Body of pancreas (tissue), 4 donors: ENCODE measurements around the gene LGR4.

Source experiments
- CTCF ChIP-seq, 7 experiments: fragments of 450-650 bp in 4 of 7; fragments of 200-600 bp in 3 of 7; sonication (generic) in 3 of 7; IDR thresholded peaks; one replicate each; pipeline ENCODE4 v1.5.1; 2016 to 2019; ENCODE audit warnings: antibody characterized with exemption in 7 of 7
- POLR2A ChIP-seq, 3 donors: fragments of 450-650 bp; IDR thresholded peaks; one replicate each; pipeline ENCODE4 v1.6.1; 2016; ENCODE audit warnings: antibody characterized with exemption in 3 of 3, mild to moderate bottlenecking in 2 of 3

- TF ChIP-seq CTCF (IDR thresholded peaks at IDR 0.05), result no peak
- no peak for TF ChIP-seq POLR2A (IDR thresholded peaks at IDR 0.05)
Measured at GRCh38 chr11:27425814-27426213, 46.8 kb downstream of the LGR4 start.
